ENCODE data around the gene DNASE1.

- TF ChIP-seq, protein P1, sequence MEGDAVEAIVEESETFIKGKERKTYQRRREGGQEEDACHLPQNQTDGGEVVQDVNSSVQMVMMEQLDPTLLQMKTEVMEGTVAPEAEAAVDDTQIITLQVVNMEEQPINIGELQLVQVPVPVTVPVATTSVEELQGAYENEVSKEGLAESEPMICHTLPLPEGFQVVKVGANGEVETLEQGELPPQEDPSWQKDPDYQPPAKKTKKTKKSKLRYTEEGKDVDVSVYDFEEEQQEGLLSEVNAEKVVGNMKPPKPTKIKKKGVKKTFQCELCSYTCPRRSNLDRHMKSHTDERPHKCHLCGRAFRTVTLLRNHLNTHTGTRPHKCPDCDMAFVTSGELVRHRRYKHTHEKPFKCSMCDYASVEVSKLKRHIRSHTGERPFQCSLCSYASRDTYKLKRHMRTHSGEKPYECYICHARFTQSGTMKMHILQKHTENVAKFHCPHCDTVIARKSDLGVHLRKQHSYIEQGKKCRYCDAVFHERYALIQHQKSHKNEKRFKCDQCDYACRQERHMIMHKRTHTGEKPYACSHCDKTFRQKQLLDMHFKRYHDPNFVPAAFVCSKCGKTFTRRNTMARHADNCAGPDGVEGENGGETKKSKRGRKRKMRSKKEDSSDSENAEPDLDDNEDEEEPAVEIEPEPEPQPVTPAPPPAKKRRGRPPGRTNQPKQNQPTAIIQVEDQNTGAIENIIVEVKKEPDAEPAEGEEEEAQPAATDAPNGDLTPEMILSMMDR (IDR thresholded peaks at IDR 0.05; ENCODE audit: low read depth, low read length): no peak
- no peak for TF ChIP-seq POLR2A (IDR thresholded peaks at IDR 0.05; ENCODE audit: extremely low read depth, insufficient read length)
- no peak for TF ChIP-seq MAX (IDR thresholded peaks at IDR 0.05; ENCODE audit: low read depth, low read length)
- TF ChIP-seq MYC (IDR thresholded peaks at IDR 0.05; ENCODE audit: low read depth, low read length): no peak
These were observed 37.3 kb downstream of the DNASE1 start for GRCh38 chr16:3691761-3692160.

Data from NB4 (cell line).